Tibial nerve (tissue), 3 donors: ENCODE data around the gene NUDT19.
"Not testable (repeated sequence)": the region's sequence is repeated elsewhere in the genome, so short reads cannot be mapped to it uniquely, and the experiment has no call there.

Experiments used
- CTCF ChIP-seq, 5 experiments: fragments of 200-600 bp in 3 of 5; fragments of 450-650 bp in 2 of 5; sonication (generic) in 3 of 5; IDR thresholded peaks; one replicate each; pipeline ENCODE4 v1.5.1; 2016 to 2019; ENCODE audit warnings: antibody characterized with exemption in 5 of 5, mild to moderate bottlenecking in 3 of 5, moderate library complexity in 2 of 5
- POLR2A ChIP-seq, 2 donors: fragments of 450-650 bp; IDR thresholded peaks; one replicate each; pipeline ENCODE4 v1.6.1; 2017; ENCODE audit warnings: antibody characterized with exemption in 2 of 2, mild to moderate bottlenecking in 2 of 2, moderate library complexity in 2 of 2

- TF ChIP-seq CTCF, POLR2A (IDR thresholded peaks at IDR 0.05): not testable (repeated sequence)
These were observed 5.2 kb downstream of the NUDT19 start for GRCh38 chr19:32696771-32697170.
